GM12874 (cell line): ENCODE measurements around the gene MMRN2.

Source experiments
- CTCF ChIP-seq: IDR thresholded peaks from 2 replicates; pipeline ENCODE4 v1.5.1; 2011; ENCODE audit warnings: low read depth, mild to moderate bottlenecking, control low read depth, low read length, moderate library complexity; ENCODE audit not compliant: insufficient read depth

The MMRN2 gene

GRCh38 chr10:86932674-86933073 lies 24.7 kb downstream of the MMRN2 start:
- no peak for TF ChIP-seq CTCF

- no peak for TF ChIP-seq CTCF
Measured at GRCh38 chr10:86931872-86932271, 25.5 kb downstream of the MMRN2 start.

GRCh38 chr10:86929468-86930380 lies 27.7 kb downstream of the MMRN2 start:
- no peak for TF ChIP-seq CTCF

GRCh38 chr10:86922553-86922961 lies 34.9 kb downstream of the MMRN2 start:
- TF ChIP-seq CTCF = no peak

GRCh38 chr10:86918022-86918471 lies 39.4 kb downstream of the MMRN2 start:
- no peak for TF ChIP-seq CTCF

GRCh38 chr10:86914734-86915133 lies 42.7 kb downstream of the MMRN2 start:
- no peak for TF ChIP-seq CTCF

- TF ChIP-seq CTCF = no peak
Measured at GRCh38 chr10:86905429-86905828, 52.0 kb downstream of the MMRN2 start.
